Measurements from ENCODE around the gene CMAS. TPM values are rescaled to one million over a fixed set of nuclear protein-coding genes. Genes with fewer than 3 reads are reported as not detected.
A peak's percentile ranks its signal among the peaks of the same experiment; 100 is the strongest.
"Not testable (repeated sequence)": the region's sequence is repeated elsewhere in the genome, so short reads cannot be mapped to it uniquely, and the experiment has no call there.

Gene CMAS
- total RNA-seq, result 10 to 100 TPM; 20.6 to 26.5 (median 25.6) TPM

DNA sequence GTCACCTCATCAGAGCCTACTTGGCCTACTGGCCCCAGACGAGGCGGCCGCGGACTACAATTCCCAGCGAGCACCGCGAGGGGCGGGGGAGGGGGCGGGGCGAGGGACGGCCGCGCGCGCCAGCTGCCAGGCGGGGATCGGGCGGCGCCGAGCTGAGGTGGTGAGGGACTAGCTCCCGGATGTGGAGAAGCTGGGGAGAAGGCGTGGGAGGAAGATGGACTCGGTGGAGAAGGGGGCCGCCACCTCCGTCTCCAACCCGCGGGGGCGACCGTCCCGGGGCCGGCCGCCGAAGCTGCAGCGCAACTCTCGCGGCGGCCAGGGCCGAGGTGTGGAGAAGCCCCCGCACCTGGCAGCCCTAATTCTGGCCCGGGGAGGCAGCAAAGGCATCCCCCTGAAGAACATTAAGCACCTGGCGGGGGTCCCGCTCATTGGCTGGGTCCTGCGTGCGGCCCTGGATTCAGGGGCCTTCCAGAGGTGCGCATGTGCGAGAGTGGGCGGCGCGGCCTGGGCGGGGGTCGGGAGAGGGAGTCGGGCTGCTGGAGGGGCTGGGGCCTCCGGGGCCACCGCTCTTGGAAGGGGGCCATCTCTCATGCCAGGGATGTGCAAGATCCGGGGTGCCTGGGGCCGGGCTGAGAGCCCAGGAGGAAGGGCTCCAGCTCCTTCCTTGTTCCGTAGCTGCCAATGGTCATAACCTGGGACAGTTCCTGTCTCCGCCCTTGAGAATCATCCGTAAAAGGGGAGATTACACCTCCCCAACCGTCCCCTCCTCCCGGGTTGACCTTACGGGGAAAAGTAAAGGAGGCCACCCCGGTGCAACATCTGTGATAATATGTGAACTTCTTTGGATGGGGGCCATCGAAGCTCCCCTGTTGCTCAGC is at the start of gene CMAS:
Gene CMAS (plus strand): TSS at position 129 of the 878 bp plus-strand sequence. CDS start 86 bp downstream, at position 215.
- DNase-seq (ENCODE audit: low spot score in 2 of 2), result peak; percentile 60 to 74
- Histone ChIP-seq H3K4me1 (no peaks in the 10 kb centered on the region), H3K9me3 (no peaks in the 10 kb centered on the region), H3K27ac (peak within 1 kb of the TSS; percentile 91 to 96), H3K4me3 (peak within 1 kb of the TSS; percentile 93 to 100 (median 98)), H3K36me3 (no peaks in the 10 kb centered on the region), H3K27me3 (no peaks in the 10 kb centered on the region)
- intact Hi-C loops (cut with DNase I; ENCODE audit: low total_unique reads), result no loop called here
- peak in 1 of 3 donors; percentile 37 for TF ChIP-seq POLR2AphosphoS5 (IDR thresholded peaks at IDR 0.05)
- TF ChIP-seq, protein P1, sequence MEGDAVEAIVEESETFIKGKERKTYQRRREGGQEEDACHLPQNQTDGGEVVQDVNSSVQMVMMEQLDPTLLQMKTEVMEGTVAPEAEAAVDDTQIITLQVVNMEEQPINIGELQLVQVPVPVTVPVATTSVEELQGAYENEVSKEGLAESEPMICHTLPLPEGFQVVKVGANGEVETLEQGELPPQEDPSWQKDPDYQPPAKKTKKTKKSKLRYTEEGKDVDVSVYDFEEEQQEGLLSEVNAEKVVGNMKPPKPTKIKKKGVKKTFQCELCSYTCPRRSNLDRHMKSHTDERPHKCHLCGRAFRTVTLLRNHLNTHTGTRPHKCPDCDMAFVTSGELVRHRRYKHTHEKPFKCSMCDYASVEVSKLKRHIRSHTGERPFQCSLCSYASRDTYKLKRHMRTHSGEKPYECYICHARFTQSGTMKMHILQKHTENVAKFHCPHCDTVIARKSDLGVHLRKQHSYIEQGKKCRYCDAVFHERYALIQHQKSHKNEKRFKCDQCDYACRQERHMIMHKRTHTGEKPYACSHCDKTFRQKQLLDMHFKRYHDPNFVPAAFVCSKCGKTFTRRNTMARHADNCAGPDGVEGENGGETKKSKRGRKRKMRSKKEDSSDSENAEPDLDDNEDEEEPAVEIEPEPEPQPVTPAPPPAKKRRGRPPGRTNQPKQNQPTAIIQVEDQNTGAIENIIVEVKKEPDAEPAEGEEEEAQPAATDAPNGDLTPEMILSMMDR (IDR thresholded peaks at IDR 0.05), result no peak
- TF ChIP-seq POLR2A (IDR thresholded peaks at IDR 0.05), result peak; percentile 71

DNA sequence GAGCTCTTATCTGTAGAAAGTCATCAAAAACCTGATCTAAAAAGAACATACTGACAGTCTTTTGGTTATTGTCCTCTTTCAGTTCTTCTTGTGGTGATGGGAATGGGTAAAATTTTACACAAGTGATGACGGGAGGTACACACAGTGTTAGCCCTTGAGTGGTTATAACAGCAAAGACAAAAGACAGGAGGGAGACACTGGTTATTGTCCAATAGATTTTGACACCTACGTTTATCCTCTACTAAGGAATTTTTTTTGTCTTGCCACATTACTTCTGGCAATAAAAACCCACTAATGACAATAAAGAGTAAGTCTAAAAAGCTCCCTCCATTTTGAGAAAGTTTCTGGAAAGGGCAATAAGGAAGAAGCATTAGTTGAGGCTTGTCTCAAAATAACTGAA is 47.7 kb upstream of the CMAS start:
- Histone ChIP-seq H3K4me1 (no peaks in the 10 kb centered on the region), H3K4me3 (no peak overlapping the region), H3K27ac (no peak overlapping the region), H3K36me3 (no peaks in the 10 kb centered on the region), H3K27me3 (no peaks in the 10 kb centered on the region), H3K9me3 (no peaks in the 10 kb centered on the region)
- no peak for DNase-seq (ENCODE audit: low spot score in 2 of 2)
- intact Hi-C loops (cut with DNase I; ENCODE audit: low total_unique reads), result no loop called here
- no peak for TF ChIP-seq POLR2AphosphoS5 (IDR thresholded peaks at IDR 0.05)

DNA sequence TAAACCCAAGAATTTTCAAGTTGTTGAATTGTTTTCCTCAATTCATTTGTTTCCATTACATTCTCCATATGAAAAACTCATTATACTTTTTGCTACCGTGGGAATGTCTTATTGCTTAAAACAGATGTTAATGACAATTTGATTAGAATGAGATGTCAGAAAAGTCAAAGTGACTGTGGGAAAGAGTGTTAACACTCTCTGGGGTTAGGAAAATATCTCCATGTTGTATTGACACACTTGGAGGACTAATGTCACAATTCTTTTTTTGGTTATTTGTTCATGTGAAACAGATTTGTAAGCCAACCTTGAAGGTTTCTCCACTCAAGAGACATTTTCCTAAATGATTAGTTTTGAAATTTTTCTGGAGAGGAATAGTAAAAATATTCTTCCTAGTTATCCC is 47.2 kb upstream of the CMAS start:
- Histone ChIP-seq H3K4me1 (no peaks in the 10 kb centered on the region), H3K27ac (no peak overlapping the region), H3K36me3 (no peaks in the 10 kb centered on the region), H3K4me3 (no peak overlapping the region), H3K27me3 (no peaks in the 10 kb centered on the region), H3K9me3 (no peaks in the 10 kb centered on the region)
- intact Hi-C loops (cut with DNase I; ENCODE audit: low total_unique reads), result no loop called here
- no peak for DNase-seq (ENCODE audit: low spot score in 2 of 2)
- TF ChIP-seq, protein P1 (IDR thresholded peaks at IDR 0.05), result no peak
- no peak for TF ChIP-seq POLR2A (IDR thresholded peaks at IDR 0.05)
- no peak for TF ChIP-seq POLR2AphosphoS5 (IDR thresholded peaks at IDR 0.05)

DNA sequence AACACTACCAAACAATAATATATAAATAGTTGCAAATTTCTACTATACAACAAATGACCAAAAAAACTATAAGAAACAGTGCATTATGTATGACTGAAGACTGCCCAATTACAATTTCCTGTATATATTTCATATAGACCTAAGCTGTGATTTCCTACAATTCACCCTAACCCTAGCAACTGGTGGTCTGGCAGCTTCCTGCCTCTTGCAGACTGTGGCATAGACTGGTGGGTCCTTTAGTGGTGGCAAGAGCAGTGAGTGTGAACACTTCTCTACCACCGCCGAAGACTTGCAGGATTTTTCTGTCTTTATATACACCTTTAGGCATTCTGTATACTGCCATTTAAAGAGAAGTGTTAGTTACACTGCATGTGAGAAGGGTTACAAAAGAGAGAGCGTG is 43.6 kb upstream of the CMAS start:
- intact Hi-C loops (cut with DNase I; ENCODE audit: low total_unique reads), result no loop called here
- no peak for TF ChIP-seq POLR2AphosphoS5 (IDR thresholded peaks at IDR 0.05)
- TF ChIP-seq, protein P1 (IDR thresholded peaks at IDR 0.05), result no peak
- no peak for TF ChIP-seq POLR2A (IDR thresholded peaks at IDR 0.05)
- no peak overlapping the region for H3K4me3 ChIP-seq
- H3K9me3 ChIP-seq, result no peaks in the 10 kb centered on the region
- no peaks in the 10 kb centered on the region for H3K36me3 ChIP-seq
- DNase-seq (ENCODE audit: low spot score in 2 of 2), result no peak
- no peaks in the 10 kb centered on the region for H3K27me3 ChIP-seq
- no peaks in the 10 kb centered on the region for H3K4me1 ChIP-seq
- H3K27ac ChIP-seq, result no peak overlapping the region

DNA sequence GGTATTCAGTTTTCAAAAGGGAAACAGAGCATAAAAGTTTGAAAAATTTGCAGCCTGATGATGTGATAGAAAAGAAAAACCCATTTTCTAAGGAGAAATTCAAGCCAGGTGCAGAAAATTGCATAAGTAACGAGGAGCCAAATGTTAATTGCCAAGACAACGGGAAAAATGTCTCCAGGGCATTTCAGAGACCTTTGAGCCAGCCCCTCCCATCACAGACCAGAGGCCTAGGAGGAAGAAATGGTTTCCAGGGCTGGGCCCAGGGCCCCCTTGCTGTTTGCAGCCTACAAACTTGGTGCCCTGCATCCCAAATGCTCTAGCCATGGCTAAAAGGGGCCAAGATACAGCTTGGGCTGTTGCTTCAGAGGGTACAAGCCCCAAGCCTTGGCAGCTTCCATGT is 38.2 kb upstream of the CMAS start:
- H3K4me1 ChIP-seq; H3K27me3 ChIP-seq; H3K4me3 ChIP-seq; intact Hi-C loops (cut with DNase I; ENCODE audit: low total_unique reads); H3K9me3 ChIP-seq; DNase-seq (ENCODE audit: low spot score in 2 of 2); H3K36me3 ChIP-seq; H3K27ac ChIP-seq: not testable (repeated sequence)

DNA sequence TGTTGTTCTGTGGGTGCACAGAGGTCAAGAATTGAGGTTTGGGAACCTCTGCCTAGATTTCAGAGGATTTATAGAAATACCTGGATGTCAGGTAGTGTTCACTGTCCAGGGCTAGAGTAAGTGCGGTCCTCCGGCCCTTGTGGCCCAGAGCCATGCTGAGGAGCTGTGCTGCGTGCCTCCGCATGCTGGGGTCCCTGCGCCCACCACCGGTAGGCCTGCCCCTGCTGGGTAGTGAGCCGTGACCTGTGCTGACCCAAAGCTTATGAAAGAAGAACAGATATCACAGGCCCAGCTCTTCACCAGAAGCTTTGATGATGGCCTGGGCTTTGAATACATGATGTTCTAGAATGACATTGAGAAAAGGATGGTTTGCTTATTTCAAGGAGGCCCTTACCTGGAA is 37.8 kb upstream of the CMAS start:
- TF ChIP-seq POLR2AphosphoS5 (IDR thresholded peaks at IDR 0.05) (no peak), POLR2A (IDR thresholded peaks at IDR 0.05) (no peak)
- TF ChIP-seq, protein P1 (IDR thresholded peaks at IDR 0.05), result no peak
- Histone ChIP-seq H3K36me3 (no peaks in the 10 kb centered on the region), H3K27me3 (no peaks in the 10 kb centered on the region), H3K27ac (no peak overlapping the region), H3K9me3 (no peaks in the 10 kb centered on the region), H3K4me3 (no peak overlapping the region), H3K4me1 (no peaks in the 10 kb centered on the region)
- no peak for DNase-seq (ENCODE audit: low spot score in 2 of 2)
- intact Hi-C loops (cut with DNase I; ENCODE audit: low total_unique reads), result no loop called here
